OCI-LY3 (cell line): Measurements from ENCODE around the gene RBP4.

Source experiments
- H2AFZ ChIP-seq: fragments of 200-600, 300-600 bp; shearing (Covaris generic); 2 replicates; pipeline ENCODE4 v1.6.0; 2014; ENCODE audit warnings: antibody characterized with exemption, low read depth, low read length
- H3K27ac ChIP-seq: fragments of 200-600, 300-600 bp; sonication (generic); 2 replicates; pipeline ENCODE4 v1.5.1; 2014; ENCODE audit warnings: mild to moderate bottlenecking, low read length, moderate library complexity, mixed read lengths
- H3K27me3 ChIP-seq: fragments of 200-600, 300-600 bp; sonication (generic); 2 replicates; pipeline ENCODE4 v1.6.1; 2014; ENCODE audit warnings: low read depth, low read length, mixed read lengths
- H3K36me3 ChIP-seq: fragments of 200-600, 300-600 bp; sonication (generic); replicated peaks from 2 replicates; pipeline ENCODE3; 2014; ENCODE audit warnings: low read depth, low read length, mixed read lengths
- H3K4me1 ChIP-seq: fragments of 300-600, 200-600 bp; sonication (generic); 2 replicates; pipeline ENCODE4 v1.6.1; 2014; ENCODE audit warnings: low read length, mixed read lengths
- H3K4me2 ChIP-seq: fragments of 200-600, 300-600 bp; sonication (generic); 2 replicates; pipeline ENCODE4 v1.6.1; 2014; ENCODE audit warnings: low read length, mixed read lengths
- H3K4me3 ChIP-seq: fragments of 300-600, 200-600 bp; sonication (generic); 2 replicates; pipeline ENCODE4 v1.5.1; 2014; ENCODE audit warnings: antibody characterized with exemption, mild to moderate bottlenecking, low read length, moderate library complexity
- H3K79me2 ChIP-seq: fragments of 300-600, 200-600 bp; shearing (Covaris generic); 2 replicates; pipeline ENCODE4 v1.6.1; 2014; ENCODE audit warnings: mild to moderate bottlenecking, low read length, mixed read lengths
- H3K9ac ChIP-seq: fragments of 300-600, 200-600 bp; shearing (Covaris generic); 2 replicates; pipeline ENCODE4 v1.6.0; 2014; ENCODE audit warnings: mild to moderate bottlenecking, low read length, moderate library complexity
- H3K9me3 ChIP-seq: fragments of 200-600, 300-600 bp; shearing (Covaris generic); 2 replicates; pipeline ENCODE4 v1.6.1; 2014; ENCODE audit warnings: low read length, mixed read lengths; ENCODE audit not compliant: insufficient read depth
- H4K20me1 ChIP-seq: fragments of 200-600, 300-600 bp; sonication (generic); 2 replicates; pipeline ENCODE4 v1.6.1; 2016; ENCODE audit warnings: low read length, mixed read lengths; ENCODE audit not compliant: insufficient read depth
- CTCF ChIP-seq: fragments of 200-600, 300-600 bp; sonication (generic); IDR thresholded peaks from 2 replicates; pipeline ENCODE4 v1.5.1; 2014; ENCODE audit warnings: antibody characterized with exemption, low read length, low read depth
- EZH2phosphoT487 ChIP-seq: fragments of 200-600 bp; shearing (Covaris generic); IDR thresholded peaks from 2 replicates; pipeline ENCODE4 v1.6.1; 2018; ENCODE audit warnings: antibody characterized with exemption, mixed run types, low read depth

The RBP4 gene

DNA sequence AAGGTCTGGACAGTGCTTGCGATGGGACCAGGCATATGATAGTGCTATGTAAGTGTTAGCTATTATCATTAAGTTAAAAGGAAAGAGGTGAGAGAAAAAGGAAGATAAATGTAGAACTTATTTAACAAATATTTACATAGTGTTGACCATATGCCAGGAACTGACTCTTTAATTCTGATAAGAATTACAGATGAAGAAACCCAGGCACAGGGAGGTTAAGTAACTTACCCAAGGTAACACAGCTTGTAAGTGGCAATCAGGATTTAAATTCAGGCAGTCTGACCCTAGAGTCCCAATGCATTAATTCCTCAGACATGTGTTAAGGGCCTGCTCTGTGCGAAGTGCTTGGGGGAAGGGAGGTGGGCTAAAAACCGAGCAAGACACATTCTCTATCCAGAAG lies 23.5 kb downstream of the RBP4 start:
- H3K4me3 ChIP-seq = no peak overlapping the region
- H3K9ac ChIP-seq = no peak overlapping the region
- H3K27ac ChIP-seq = no peak overlapping the region
- H3K79me2 ChIP-seq = no peaks in the 10 kb centered on the region
- no peaks in the 10 kb centered on the region for H4K20me1 ChIP-seq
- H2AFZ ChIP-seq = no peak overlapping the region
- peaks cover 8% of the 10 kb centered on the region for H3K4me1 ChIP-seq
- H3K4me2 ChIP-seq = no peak overlapping the region
- TF ChIP-seq EZH2phosphoT487 (no peak), CTCF (no peak)
- no peaks in the 10 kb centered on the region for H3K27me3 ChIP-seq
- H3K36me3 ChIP-seq = no peaks in the 10 kb centered on the region
- no peaks in the 10 kb centered on the region for H3K9me3 ChIP-seq

- H3K36me3 ChIP-seq = no peaks in the 10 kb centered on the region
- H3K4me2 ChIP-seq = no peak overlapping the region
- no peak overlapping the region for H2AFZ ChIP-seq
- H3K4me1 ChIP-seq = peaks cover 8% of the 10 kb centered on the region
- no peak overlapping the region for H3K9ac ChIP-seq
- no peaks in the 10 kb centered on the region for H4K20me1 ChIP-seq
- no peaks in the 10 kb centered on the region for H3K27me3 ChIP-seq
- no peak overlapping the region for H3K27ac ChIP-seq
- TF ChIP-seq CTCF = no peak
- TF ChIP-seq EZH2phosphoT487 = no peak
- H3K9me3 ChIP-seq = no peaks in the 10 kb centered on the region
- no peaks in the 10 kb centered on the region for H3K79me2 ChIP-seq
- H3K4me3 ChIP-seq = no peak overlapping the region
Observed at GRCh38 chr10:93576888-93577287, 24.1 kb downstream of the RBP4 start.

DNA sequence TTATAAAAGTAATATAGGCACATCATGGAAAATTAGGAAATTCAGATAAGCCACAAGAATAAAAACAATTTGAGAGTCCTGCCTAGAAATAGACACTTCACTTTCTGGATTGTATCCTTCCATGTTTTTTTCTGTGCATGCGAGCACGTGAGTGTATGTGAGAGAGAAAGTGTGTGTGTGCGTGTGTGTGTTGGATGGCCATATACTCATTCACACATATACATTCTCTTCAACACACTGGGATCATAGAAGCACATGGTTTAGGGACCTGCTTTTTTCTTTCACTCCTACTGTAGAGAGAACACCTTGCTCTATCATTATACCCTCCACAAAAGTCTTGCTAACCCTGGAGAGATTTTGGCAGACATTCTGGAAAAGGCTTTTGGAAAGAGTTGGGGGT lies 27.1 kb downstream of the RBP4 start:
- TF ChIP-seq CTCF (no peak), EZH2phosphoT487 (no peak)

GRCh38 chr10:93573051-93573909 lies 27.8 kb downstream of the RBP4 start:
- Histone ChIP-seq H3K9me3 (no peaks in the 10 kb centered on the region), H3K4me1 (peaks cover 8% of the 10 kb centered on the region), H3K9ac (no peak overlapping the region), H3K27ac (no peak overlapping the region), H3K4me3 (no peak overlapping the region), H3K27me3 (no peaks in the 10 kb centered on the region), H3K79me2 (no peaks in the 10 kb centered on the region), H3K4me2 (no peak overlapping the region), H2AFZ (no peak overlapping the region), H4K20me1 (no peaks in the 10 kb centered on the region), H3K36me3 (no peaks in the 10 kb centered on the region)
- no peak for TF ChIP-seq EZH2phosphoT487
- no peak for TF ChIP-seq CTCF

More for the DNA sequence above, 27.1 kb downstream of the RBP4 start:
- Histone ChIP-seq H3K9ac (no peak overlapping the region), H4K20me1 (no peaks in the 10 kb centered on the region), H3K27me3 (no peaks in the 10 kb centered on the region), H2AFZ (no peak overlapping the region), H3K9me3 (no peaks in the 10 kb centered on the region), H3K4me2 (no peak overlapping the region), H3K79me2 (no peaks in the 10 kb centered on the region), H3K27ac (no peak overlapping the region), H3K4me1 (peaks cover 8% of the 10 kb centered on the region), H3K36me3 (no peaks in the 10 kb centered on the region), H3K4me3 (no peak overlapping the region)
